IMR-90 (cell line): ENCODE data around the gene ITGB1. TPM values are rescaled to one million over a fixed set of nuclear protein-coding genes. Genes with fewer than 3 reads are reported as not detected.

Experiments used
- FOS ChIP-seq: fragments of 150-350 bp; IDR thresholded peaks from 2 replicates; pipeline ENCODE4 v1.6.1; 2016; ENCODE audit warnings: low read depth, low read length
- MAFK ChIP-seq: IDR thresholded peaks from 2 replicates; pipeline ENCODE4 v1.6.1; 2012; ENCODE audit warnings: low read depth, low read length, improper control_type of control experiment
- MAZ ChIP-seq: IDR thresholded peaks from 2 replicates; pipeline ENCODE4 v1.6.1; 2012; ENCODE audit warnings: low read depth, mild to moderate bottlenecking, low read length, improper control_type of control experiment, moderate library complexity, borderline replicate concordance
- NFE2L2 ChIP-seq: fragments of 150-350 bp; IDR thresholded peaks from 2 replicates; pipeline ENCODE4 v1.6.1; 2016; ENCODE audit warnings: low read depth, mild to moderate bottlenecking, low read length
- SMC3 ChIP-seq: fragments of 150-350 bp; IDR thresholded peaks from 2 replicates; pipeline ENCODE4 v1.6.1; 2016; ENCODE audit warnings: low read depth, mild to moderate bottlenecking, antibody characterized with exemption, low read length, moderate library complexity
- USF2 ChIP-seq: fragments of 150-350 bp; IDR thresholded peaks from 2 replicates; pipeline ENCODE4 v1.6.1; 2017; ENCODE audit warnings: mild to moderate bottlenecking, antibody characterized with exemption, low read length, low read depth
- polyA plus RNA-seq, 3 experiments: library from polyadenylated mRNA; depleted of rRNA; stranded (reverse); fragments of >200 nt; gene quantifications; 2 replicates each; pipeline ENCODE4 v1.2.3, GENCODE V29; 2012; ENCODE audit warnings: low replicate concordance in 1 of 3
- total RNA-seq: library from RNA; depleted of rRNA; stranded (reverse); fragments of >200 nt; gene quantifications from 2 replicates; pipeline ENCODE4 v1.2.3, GENCODE V29; 2012

ITGB1 gene
- total and polyA plus RNA-seq, 2 of the 4 experiments (the other 2 are of a cell fraction): 1,331 to 2,066 TPM

GRCh38 chr10:32938554-32939061 is 19.4 kb downstream of the ITGB1 start (continued):
- TF ChIP-seq USF2 (no peak), FOS (no peak), MAZ (no peak), MAFK (no peak), SMC3 (no peak), NFE2L2 (no peak)
